PFSK-1 (cell line): ENCODE measurements around the gene HOXA6.

Experiments
- FOXP2 ChIP-seq: optimal IDR thresholded peaks from 2 replicates; pipeline ENCODE3; 2011; ENCODE audit warnings: borderline replicate concordance, control low read depth, inconsistent platforms; ENCODE audit not compliant: insufficient read depth; ENCODE audit errors: extremely low read length, extremely low read depth
- POLR2AphosphoS5 ChIP-seq: IDR thresholded peaks from 2 replicates; pipeline ENCODE4 v1.6.1; 2012; ENCODE audit warnings: low read depth, mild to moderate bottlenecking, control low read depth, low read length, moderate library complexity
- REST ChIP-seq, 2 experiments: IDR thresholded peaks; 2 replicates each; pipeline versions ENCODE4 v1.6.1 to v1.8.0; 2011 to 2012; ENCODE audit warnings: low read depth in 2 of 2, low read length in 2 of 2, control low read depth in 1 of 2, inconsistent platforms in 1 of 2, mild to moderate bottlenecking in 1 of 2, moderate library complexity in 1 of 2; ENCODE audit not compliant: insufficient read depth in 1 of 2
- SIN3A ChIP-seq: IDR thresholded peaks from 2 replicates; pipeline ENCODE4 v1.6.1; 2012; ENCODE audit warnings: mild to moderate bottlenecking, low read length, moderate library complexity, borderline replicate concordance; ENCODE audit not compliant: insufficient read depth
- TAF1 ChIP-seq: IDR thresholded peaks from 2 replicates; pipeline ENCODE4 v1.6.1; 2012; ENCODE audit warnings: low read length, control low read depth, borderline replicate concordance; ENCODE audit not compliant: insufficient read depth

Gene HOXA6

GRCh38 chr7:27166531-27167505 lies 19.2 kb upstream of the HOXA6 start:
- no peak for TF ChIP-seq REST (IDR thresholded peaks at IDR 0.05; ENCODE audit: insufficient read depth in 1 of 2, low read depth in 2 of 2, low read length in 2 of 2)
- TF ChIP-seq SIN3A, result no peak
- no peak for TF ChIP-seq FOXP2
- TF ChIP-seq POLR2AphosphoS5, result no peak
- no peak for TF ChIP-seq TAF1

- TF ChIP-seq POLR2AphosphoS5 (no peak), REST (IDR thresholded peaks at IDR 0.05; ENCODE audit: insufficient read depth in 1 of 2, low read depth in 2 of 2, low read length in 2 of 2) (no peak), FOXP2 (no peak), TAF1 (no peak), SIN3A (no peak)
These were observed 18.5 kb upstream of the HOXA6 start for GRCh38 chr7:27165996-27166530.

- no peak for TF ChIP-seq REST (IDR thresholded peaks at IDR 0.05; ENCODE audit: insufficient read depth in 1 of 2, low read depth in 2 of 2, low read length in 2 of 2)
These were observed 17.8 kb upstream of the HOXA6 start, which contains the start of gene HOXA9 for GRCh38 chr7:27165089-27165995. Gene HOXA9 (minus strand): TSS chr7:27165537. CDS start chr7:27165457, 80 bp downstream.

- no peak for TF ChIP-seq POLR2AphosphoS5
- TF ChIP-seq SIN3A, result no peak
- TF ChIP-seq TAF1, result no peak
- TF ChIP-seq FOXP2, result no peak
- TF ChIP-seq REST (IDR thresholded peaks at IDR 0.05; ENCODE audit: insufficient read depth in 1 of 2, low read depth in 2 of 2, low read length in 2 of 2), result no peak
These were observed 17.0 kb upstream of the HOXA6 start for GRCh38 chr7:27164367-27165088.
